GM13977 (cell line): ENCODE measurements around the gene CCL13.
"Not testable (repeated sequence)": the region's sequence is repeated elsewhere in the genome, so short reads cannot be mapped to it uniquely, and the experiment has no call there.

Source experiments
- DNase-seq: peaks from one replicate; pipeline ENCODE4 v3.0.0; 2012; ENCODE audit warnings: low spot score
- in situ Hi-C: fragments of 300-500 bp; cut with MboI; formaldehyde crosslinking; loops from one replicate; pipeline ENCODE4 v1.12.0; 2022; ENCODE audit warnings: low sequenced_read_pairs, low pct_unique_long_range_greater_than_20kb, mixed read lengths, inconsistent platforms; ENCODE audit not compliant: unreplicated experiment
- TF ChIP-seq, protein P1 (sequence below): IDR thresholded peaks from 2 replicates; pipeline ENCODE4 v1.5.1; 2012; ENCODE audit warnings: mild to moderate bottlenecking, control low read depth; ENCODE audit not compliant: insufficient read depth; ENCODE audit errors: extremely low read depth, missing control alignments

Gene CCL13

DNA sequence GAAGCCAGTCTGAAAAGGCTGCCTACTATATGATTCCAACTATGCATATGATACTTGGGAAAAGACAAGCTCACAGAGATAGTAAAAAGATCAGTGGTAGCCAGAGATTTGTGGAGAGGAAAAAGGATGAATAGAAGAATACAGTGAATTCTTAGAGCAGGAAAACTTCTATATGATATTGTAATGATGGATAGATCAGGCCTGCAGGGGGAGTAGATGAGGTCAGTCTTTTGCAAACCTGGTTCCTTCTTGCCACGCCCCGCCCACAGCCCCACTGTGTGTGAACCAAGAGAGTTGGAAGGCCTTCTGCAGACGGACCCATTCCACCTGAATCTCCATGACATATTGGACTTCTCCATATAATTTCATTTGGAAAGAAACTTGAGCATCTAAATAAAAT is 37.8 kb upstream of the CCL13 start:
- in situ Hi-C loops, result no loop called here
- TF ChIP-seq, protein P1, sequence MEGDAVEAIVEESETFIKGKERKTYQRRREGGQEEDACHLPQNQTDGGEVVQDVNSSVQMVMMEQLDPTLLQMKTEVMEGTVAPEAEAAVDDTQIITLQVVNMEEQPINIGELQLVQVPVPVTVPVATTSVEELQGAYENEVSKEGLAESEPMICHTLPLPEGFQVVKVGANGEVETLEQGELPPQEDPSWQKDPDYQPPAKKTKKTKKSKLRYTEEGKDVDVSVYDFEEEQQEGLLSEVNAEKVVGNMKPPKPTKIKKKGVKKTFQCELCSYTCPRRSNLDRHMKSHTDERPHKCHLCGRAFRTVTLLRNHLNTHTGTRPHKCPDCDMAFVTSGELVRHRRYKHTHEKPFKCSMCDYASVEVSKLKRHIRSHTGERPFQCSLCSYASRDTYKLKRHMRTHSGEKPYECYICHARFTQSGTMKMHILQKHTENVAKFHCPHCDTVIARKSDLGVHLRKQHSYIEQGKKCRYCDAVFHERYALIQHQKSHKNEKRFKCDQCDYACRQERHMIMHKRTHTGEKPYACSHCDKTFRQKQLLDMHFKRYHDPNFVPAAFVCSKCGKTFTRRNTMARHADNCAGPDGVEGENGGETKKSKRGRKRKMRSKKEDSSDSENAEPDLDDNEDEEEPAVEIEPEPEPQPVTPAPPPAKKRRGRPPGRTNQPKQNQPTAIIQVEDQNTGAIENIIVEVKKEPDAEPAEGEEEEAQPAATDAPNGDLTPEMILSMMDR, result peak; percentile 25
- no peak for DNase-seq

DNA sequence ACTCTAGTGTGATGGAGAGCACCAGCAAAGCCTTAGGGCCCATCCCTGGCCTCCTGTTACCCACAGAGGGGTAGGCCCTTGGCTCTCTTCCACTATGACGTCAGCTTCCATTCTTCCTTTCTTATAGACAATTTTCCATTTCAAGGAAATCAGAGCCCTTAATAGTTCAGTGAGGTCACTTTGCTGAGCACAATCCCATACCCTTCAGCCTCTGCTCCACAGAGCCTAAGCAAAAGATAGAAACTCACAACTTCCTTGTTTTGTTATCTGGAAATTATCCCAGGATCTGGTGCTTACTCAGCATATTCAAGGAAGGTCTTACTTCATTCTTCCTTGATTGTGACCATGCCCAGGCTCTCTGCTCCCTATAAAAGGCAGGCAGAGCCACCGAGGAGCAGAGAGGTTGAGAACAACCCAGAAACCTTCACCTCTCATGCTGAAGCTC is 37.2 kb upstream of the CCL13 start, which contains the start of gene CCL8:
CCL8 (plus strand) TSS at position 397 of the 445 bp plus-strand sequence. CDS start 67 bp downstream, outside the sequence.
- in situ Hi-C loops, result no loop called here
- no peak for DNase-seq
- TF ChIP-seq, protein P1, result no peak

- DNase-seq, result no peak
- in situ Hi-C loops, result no loop called here
- TF ChIP-seq, protein P1, result no peak
Observed at GRCh38 chr17:34321964-34322363, 34.3 kb upstream of the CCL13 start.

DNA sequence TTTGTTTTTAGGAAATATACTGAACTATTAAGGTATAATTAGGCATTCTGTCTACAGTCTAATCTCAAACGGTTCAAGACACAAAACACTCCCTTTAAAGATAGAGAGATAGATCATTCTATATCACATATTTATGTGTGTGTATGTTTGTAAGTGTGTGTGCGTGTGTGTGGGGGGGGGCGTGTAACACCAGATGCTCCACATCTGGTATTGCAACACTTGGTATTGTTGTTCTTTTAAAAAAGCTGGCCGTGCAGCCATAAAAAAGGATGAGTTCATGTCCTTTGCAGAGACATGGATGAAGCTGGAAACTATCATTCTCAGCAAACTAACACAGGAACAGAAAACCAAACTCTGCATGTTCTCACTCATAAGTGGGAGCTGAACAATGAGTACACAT is 28.7 kb upstream of the CCL13 start:
- DNase-seq, in situ Hi-C loops: not testable (repeated sequence)

- no peak for DNase-seq
- TF ChIP-seq, protein P1, result no peak
- in situ Hi-C loops, result no loop called here
Observed at GRCh38 chr17:34337701-34338100, 18.6 kb upstream of the CCL13 start.

GRCh38 chr17:34339138-34339770 is 17.0 kb upstream of the CCL13 start:
- in situ Hi-C loops, result no loop called here
- no peak for DNase-seq
- TF ChIP-seq, protein P1, result no peak

DNA sequence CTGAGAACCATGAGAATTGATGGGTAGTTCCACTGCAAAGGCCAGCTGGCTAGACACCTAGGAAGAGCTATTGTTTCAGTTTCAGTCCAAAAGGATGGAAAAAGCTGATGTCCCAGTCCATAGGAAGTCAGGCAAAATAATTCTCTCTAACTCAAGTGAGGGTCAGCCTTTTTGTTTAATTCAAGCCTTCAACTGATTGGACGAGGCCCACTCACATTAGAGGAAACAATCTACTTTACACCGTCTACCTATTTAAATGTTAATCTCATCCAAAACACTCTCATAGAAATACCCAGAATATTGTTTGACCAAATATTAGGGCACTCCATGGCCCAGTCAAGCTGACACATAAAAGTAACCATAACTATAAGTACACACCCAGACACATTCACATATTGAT is 14.4 kb upstream of the CCL13 start:
- TF ChIP-seq, protein P1, result no peak
- DNase-seq, result no peak
- in situ Hi-C loops, result no loop called here
